IPS-15b (cell line): ENCODE measurements around the gene AUTS2.

Experiments used
- H3K27me3 ChIP-seq: one replicate; pipeline ENCODE4 v1.6.1; 2013; ENCODE audit warnings: low read length; ENCODE audit not compliant: control insufficient read depth, insufficient read depth
- H3K36me3 ChIP-seq: one replicate; pipeline ENCODE4 v1.6.1; 2013; ENCODE audit warnings: low read length; ENCODE audit not compliant: control insufficient read depth, insufficient read depth
- H3K4me1 ChIP-seq: one replicate; pipeline ENCODE4 v1.6.1; 2013; ENCODE audit warnings: mild to moderate bottlenecking, low read length; ENCODE audit not compliant: control insufficient read depth, insufficient read depth
- H3K4me3 ChIP-seq: one replicate; pipeline ENCODE4 v1.5.1; 2013; ENCODE audit warnings: low read depth, low read length
- H3K9ac ChIP-seq: one replicate; pipeline ENCODE4 v1.6.1; 2013; ENCODE audit warnings: low read depth, mild to moderate bottlenecking, low read length
- H3K9me3 ChIP-seq: one replicate; pipeline ENCODE4 v1.6.1; 2013; ENCODE audit warnings: mild to moderate bottlenecking, low read length; ENCODE audit not compliant: control insufficient read depth, insufficient read depth

The AUTS2 gene

DNA sequence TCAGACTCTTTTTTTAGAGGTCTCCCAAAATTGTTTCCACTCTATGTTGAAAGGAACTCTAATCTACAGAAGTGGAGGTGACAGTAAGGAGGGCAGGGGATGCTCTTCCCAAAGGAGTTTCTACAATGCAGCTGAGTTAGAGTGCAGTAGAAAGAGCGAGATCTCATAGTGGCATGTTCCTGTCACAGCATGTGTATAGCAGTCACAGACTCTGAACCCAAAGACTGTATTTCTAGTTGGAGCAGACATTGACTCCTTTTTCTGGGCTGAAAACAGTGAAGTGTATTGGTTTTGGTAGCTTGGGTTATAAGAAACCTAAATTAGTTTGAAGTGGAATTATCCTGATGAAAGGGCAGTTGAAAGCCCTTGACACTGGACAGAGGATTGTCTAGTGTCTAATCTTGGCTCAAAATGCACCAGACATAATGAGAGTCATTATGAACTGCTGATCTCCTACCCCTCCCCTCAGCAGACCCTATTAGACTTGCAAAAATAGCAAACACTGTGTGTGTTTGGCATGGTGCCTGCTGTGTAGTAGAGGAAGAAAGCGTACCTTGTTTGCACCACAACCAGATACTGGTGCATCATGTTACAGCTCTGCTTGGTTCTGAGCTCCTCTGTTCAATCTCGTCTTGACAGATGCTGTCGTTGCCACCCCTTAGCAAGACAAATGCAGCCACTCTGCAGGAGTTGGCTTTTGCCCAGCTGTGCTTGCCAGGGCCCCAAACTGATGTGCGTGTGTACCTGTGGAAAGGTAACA lies 336.0 kb downstream of the AUTS2 start:
- H3K9ac ChIP-seq = no peak overlapping the region
- H3K36me3 ChIP-seq = no peaks in the 10 kb centered on the region
- no peaks in the 10 kb centered on the region for H3K27me3 ChIP-seq
- H3K4me1 ChIP-seq = no peaks in the 10 kb centered on the region
- H3K9me3 ChIP-seq = no peaks in the 10 kb centered on the region
- no peak overlapping the region for H3K4me3 ChIP-seq

- H3K36me3 ChIP-seq = no peaks in the 10 kb centered on the region
- no peak overlapping the region for H3K4me3 ChIP-seq
- H3K4me1 ChIP-seq = no peaks in the 10 kb centered on the region
- no peaks in the 10 kb centered on the region for H3K9me3 ChIP-seq
- H3K9ac ChIP-seq = no peak overlapping the region
- no peaks in the 10 kb centered on the region for H3K27me3 ChIP-seq
Observed at GRCh38 chr7:69935107-69935506, 336.8 kb downstream of the AUTS2 start.

DNA sequence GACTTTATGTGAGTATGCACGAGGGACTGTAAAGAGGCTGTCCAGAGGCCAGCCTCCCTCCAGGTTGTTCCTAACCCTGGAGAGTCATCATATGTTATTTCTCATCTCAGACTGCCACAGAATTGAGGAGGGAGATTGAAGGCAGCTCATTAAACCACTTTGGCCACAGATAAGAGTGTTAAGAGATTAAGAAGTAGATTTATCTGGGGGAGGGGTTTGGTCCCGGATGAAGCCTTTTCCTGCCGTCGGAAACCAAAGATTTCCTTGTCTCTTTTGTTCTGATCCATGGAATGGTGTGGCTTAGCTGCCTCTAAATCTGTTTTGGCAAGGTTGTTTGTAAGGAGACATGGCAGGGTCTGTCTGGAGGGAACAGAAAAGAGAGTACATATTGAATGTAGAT lies 338.8 kb downstream of the AUTS2 start:
- Histone ChIP-seq H3K27me3 (no peaks in the 10 kb centered on the region), H3K9ac (no peak overlapping the region), H3K4me1 (no peaks in the 10 kb centered on the region), H3K4me3 (no peak overlapping the region), H3K9me3 (no peaks in the 10 kb centered on the region), H3K36me3 (no peaks in the 10 kb centered on the region)

DNA sequence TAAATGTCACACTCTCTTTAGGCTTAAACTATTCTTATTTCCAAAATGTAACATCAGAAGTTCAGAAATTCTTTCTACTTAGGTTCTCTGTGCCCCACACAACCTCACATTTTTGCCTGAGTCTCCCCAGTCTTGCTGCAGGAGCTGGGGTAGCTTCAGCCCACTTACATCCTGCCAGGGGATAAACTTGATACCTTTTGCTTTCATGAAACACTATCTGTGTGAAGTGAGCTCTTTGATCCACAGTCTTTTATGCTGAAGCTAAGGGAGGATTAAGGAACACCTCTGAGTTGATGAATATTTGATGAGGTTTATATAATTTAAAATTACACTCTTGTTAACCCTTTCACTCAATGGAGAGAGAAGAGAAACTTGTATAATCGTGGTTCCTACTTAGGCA lies 341.0 kb downstream of the AUTS2 start:
- Histone ChIP-seq H3K9me3 (no peaks in the 10 kb centered on the region), H3K4me1 (peaks cover under 1% of the 10 kb centered on the region), H3K4me3 (no peak overlapping the region), H3K36me3 (no peaks in the 10 kb centered on the region), H3K27me3 (no peaks in the 10 kb centered on the region), H3K9ac (no peak overlapping the region)

- H3K9ac ChIP-seq = no peak overlapping the region
- H3K4me3 ChIP-seq = no peak overlapping the region
- H3K36me3 ChIP-seq = no peaks in the 10 kb centered on the region
- H3K9me3 ChIP-seq = no peaks in the 10 kb centered on the region
- no peaks in the 10 kb centered on the region for H3K27me3 ChIP-seq
- H3K4me1 ChIP-seq = peaks cover 6% of the 10 kb centered on the region
Observed at GRCh38 chr7:69941077-69941651, 342.9 kb downstream of the AUTS2 start.

- Histone ChIP-seq H3K4me3 (no peak overlapping the region), H3K27me3 (no peaks in the 10 kb centered on the region), H3K9ac (no peak overlapping the region), H3K36me3 (no peaks in the 10 kb centered on the region), H3K9me3 (no peaks in the 10 kb centered on the region), H3K4me1 (peaks cover 6% of the 10 kb centered on the region)
Observed at GRCh38 chr7:69942573-69942972, 344.3 kb downstream of the AUTS2 start.

DNA sequence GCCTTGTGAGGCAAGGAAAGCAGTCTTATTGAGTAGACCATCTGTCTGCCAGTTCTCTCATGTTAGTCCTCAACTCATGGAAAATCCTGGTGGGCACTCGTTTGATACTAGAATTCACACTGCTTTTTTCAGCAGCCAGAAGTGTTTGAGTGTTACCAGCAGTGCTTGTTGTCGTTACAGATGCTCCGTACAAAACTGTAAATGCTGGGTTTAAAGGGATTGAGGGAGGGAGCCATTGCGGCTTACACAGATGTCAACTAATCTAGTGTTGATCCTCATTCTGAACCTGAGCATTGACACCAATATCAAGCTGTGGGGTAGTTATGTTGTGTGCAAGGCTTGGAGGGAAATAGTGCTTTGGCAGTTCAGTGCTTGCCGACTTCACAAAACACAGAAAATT lies 348.6 kb downstream of the AUTS2 start:
- peaks cover 6% of the 10 kb centered on the region for H3K4me1 ChIP-seq
- no peaks in the 10 kb centered on the region for H3K27me3 ChIP-seq
- no peak overlapping the region for H3K9ac ChIP-seq
- no peak overlapping the region for H3K4me3 ChIP-seq
- H3K9me3 ChIP-seq = no peaks in the 10 kb centered on the region
- H3K36me3 ChIP-seq = no peaks in the 10 kb centered on the region

GRCh38 chr7:69947998-69948397 lies 349.7 kb downstream of the AUTS2 start:
- H3K4me1 ChIP-seq = peaks cover 6% of the 10 kb centered on the region
- H3K9ac ChIP-seq = no peak overlapping the region
- H3K4me3 ChIP-seq = no peak overlapping the region
- H3K36me3 ChIP-seq = no peaks in the 10 kb centered on the region
- no peaks in the 10 kb centered on the region for H3K9me3 ChIP-seq
- H3K27me3 ChIP-seq = no peaks in the 10 kb centered on the region

DNA sequence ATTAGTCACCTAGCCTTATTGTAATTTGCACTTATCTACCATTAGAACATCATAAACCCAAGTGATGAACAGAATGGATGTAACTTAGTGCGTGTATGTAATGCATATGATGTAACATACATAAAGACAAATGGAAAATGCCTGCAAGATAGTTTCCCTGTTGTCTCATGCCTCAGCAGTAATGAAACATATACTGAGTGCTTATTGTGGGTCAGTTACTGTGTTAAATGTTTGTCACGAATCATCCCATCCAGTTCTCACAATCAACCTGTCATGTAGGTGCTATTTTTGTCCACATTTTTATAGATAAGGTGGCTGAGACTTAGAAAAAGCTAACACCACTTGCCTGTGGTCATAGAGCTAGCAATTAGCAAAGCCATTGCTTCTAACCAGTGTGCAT lies 350.8 kb downstream of the AUTS2 start:
- no peaks in the 10 kb centered on the region for H3K9me3 ChIP-seq
- H3K36me3 ChIP-seq = no peaks in the 10 kb centered on the region
- no peak overlapping the region for H3K4me3 ChIP-seq
- no peak overlapping the region for H3K9ac ChIP-seq
- no peaks in the 10 kb centered on the region for H3K27me3 ChIP-seq
- peaks cover 6% of the 10 kb centered on the region for H3K4me1 ChIP-seq

DNA sequence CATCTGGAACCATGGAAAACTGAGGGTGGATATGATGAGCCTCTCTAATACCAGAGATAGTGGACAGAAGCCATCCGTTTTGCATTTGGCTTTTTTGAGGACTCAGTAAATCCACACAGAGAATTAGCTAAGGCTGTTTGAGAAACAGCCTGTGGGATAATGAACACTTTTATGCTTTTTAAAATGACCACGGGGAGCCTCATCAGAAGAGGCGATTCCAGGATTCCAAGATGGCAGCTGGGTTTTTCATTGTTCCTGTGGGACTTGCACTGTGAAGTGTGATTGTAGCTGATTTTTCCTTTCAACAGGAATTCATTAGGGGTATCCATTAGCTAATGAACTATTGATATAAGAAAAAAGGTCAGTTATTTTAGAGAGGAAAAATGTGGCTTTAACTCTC lies 353.2 kb downstream of the AUTS2 start:
- H3K27me3 ChIP-seq = no peaks in the 10 kb centered on the region
- no peaks in the 10 kb centered on the region for H3K36me3 ChIP-seq
- no peaks in the 10 kb centered on the region for H3K4me1 ChIP-seq
- no peak overlapping the region for H3K9ac ChIP-seq
- H3K4me3 ChIP-seq = no peak overlapping the region
- H3K9me3 ChIP-seq = no peaks in the 10 kb centered on the region

DNA sequence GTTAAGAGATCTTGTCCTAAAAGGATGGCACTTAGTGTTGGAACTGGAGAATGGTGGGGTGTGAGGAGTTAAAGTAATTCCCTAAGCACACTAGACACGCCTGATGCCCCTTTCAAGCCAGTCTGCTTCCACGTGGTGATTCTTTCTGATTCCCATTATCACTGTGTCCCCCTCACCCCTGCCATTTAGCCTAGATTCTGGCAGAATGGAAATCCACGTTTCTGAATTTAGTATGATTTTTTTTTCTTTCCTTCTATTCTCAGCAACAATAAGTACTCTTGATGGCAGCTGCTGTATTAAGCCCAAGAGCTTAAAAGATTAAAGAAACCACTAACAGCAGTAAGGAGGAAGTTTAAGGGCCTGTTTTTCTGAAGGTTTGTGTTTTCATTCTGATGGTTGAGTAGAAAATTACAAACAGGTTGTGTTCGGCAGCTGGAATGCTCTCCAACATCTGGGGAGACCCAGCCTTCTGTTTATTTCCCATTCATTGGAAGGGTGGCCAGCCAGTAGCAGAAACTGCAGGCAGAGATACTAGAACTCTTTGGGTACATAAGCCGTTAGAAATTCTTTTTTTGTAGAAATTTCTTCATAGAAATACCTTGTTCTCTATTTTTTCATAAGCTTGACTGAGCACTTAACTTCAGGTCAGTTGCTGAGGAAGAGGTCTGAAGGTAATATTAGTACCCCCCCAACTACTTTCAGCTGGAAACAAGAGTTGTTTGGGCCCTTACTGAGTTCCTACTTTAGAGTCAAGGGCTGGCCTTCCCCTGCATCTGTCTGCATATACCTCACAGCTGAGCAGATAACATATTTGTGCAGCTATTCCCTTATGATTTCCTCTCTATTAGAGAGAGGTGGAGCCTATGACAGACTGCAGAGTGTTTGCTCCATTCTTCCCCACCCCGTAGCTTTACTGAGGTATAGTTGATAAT lies 355.1 kb downstream of the AUTS2 start:
- H3K4me3 ChIP-seq = no peak overlapping the region
- no peaks in the 10 kb centered on the region for H3K4me1 ChIP-seq
- no peaks in the 10 kb centered on the region for H3K27me3 ChIP-seq
- no peaks in the 10 kb centered on the region for H3K36me3 ChIP-seq
- no peaks in the 10 kb centered on the region for H3K9me3 ChIP-seq
- no peak overlapping the region for H3K9ac ChIP-seq
